Stimulated activated CD4-positive, alpha-beta T cell treated with anti-CD3 and anti-CD28 coated beads, Interleukin-1b, Interleukin-23, amount 100 ng/mL, for 4 hours (primary cell): ENCODE measurements around the gene IFNW1.
"Not testable (repeated sequence)": the region's sequence is repeated elsewhere in the genome, so short reads cannot be mapped to it uniquely, and the experiment has no call there.

Experiments
- DNase-seq, 2 donors: peaks; one replicate each; pipeline ENCODE4 v3.0.0-alpha.2; 2020; ENCODE audit warnings: low read depth in 2 of 2

The IFNW1 gene

GRCh38 chr9:21141427-21141882 lies at the start of gene IFNW1:
IFNW1 (minus strand) TSS chr9:21141832; CDS start chr9:21141570, 262 bp downstream.
- no peak for DNase-seq

- DNase-seq = not testable (repeated sequence)
Observed at GRCh38 chr9:21187487-21187886, 45.9 kb upstream of the IFNW1 start, which contains the start of gene IFNA4. IFNA4 (minus strand) TSS chr9:21187587; CDS start chr9:21187531, 56 bp downstream.

- peak in 1 of 2 donors; percentile 3 for DNase-seq
Observed at GRCh38 chr9:21182810-21183736, 41.4 kb upstream of the IFNW1 start.

GRCh38 chr9:21174671-21175070 lies 33.0 kb upstream of the IFNW1 start:
- no peak for DNase-seq

- no peak for DNase-seq
Observed at GRCh38 chr9:21172156-21172555, 30.5 kb upstream of the IFNW1 start.

GRCh38 chr9:21171351-21171750 lies 29.7 kb upstream of the IFNW1 start:
- no peak for DNase-seq

GRCh38 chr9:21166560-21166959 lies 24.9 kb upstream of the IFNW1 start, which contains the start of gene IFNA21:
IFNA21 (minus strand) TSS chr9:21166660; CDS start chr9:21166612, 48 bp downstream.
- not testable (repeated sequence) for DNase-seq

- no peak for DNase-seq
Observed at GRCh38 chr9:21165516-21165915, 23.9 kb upstream of the IFNW1 start.

GRCh38 chr9:21160178-21160577 lies 18.5 kb upstream of the IFNW1 start:
- no peak for DNase-seq

GRCh38 chr9:21155501-21155900 lies 13.9 kb upstream of the IFNW1 start:
- no peak for DNase-seq

- no peak for DNase-seq
Observed at GRCh38 chr9:21154018-21154608, 12.5 kb upstream of the IFNW1 start.

- DNase-seq = no peak
Observed at GRCh38 chr9:21153336-21154017, 11.8 kb upstream of the IFNW1 start.

GRCh38 chr9:21144603-21145002 lies 3.0 kb upstream of the IFNW1 start:
- DNase-seq = no peak

GRCh38 chr9:21137020-21137419 lies 4.6 kb downstream of the IFNW1 start:
- no peak for DNase-seq

- DNase-seq = no peak
Observed at GRCh38 chr9:21135736-21136135, 5.9 kb downstream of the IFNW1 start.

- DNase-seq = not testable (repeated sequence)
Observed at GRCh38 chr9:21128186-21128585, 13.4 kb downstream of the IFNW1 start.

- no peak for DNase-seq
Observed at GRCh38 chr9:21121595-21122251, 19.9 kb downstream of the IFNW1 start.

- no peak for DNase-seq
Observed at GRCh38 chr9:21121079-21121478, 20.6 kb downstream of the IFNW1 start.

GRCh38 chr9:21119093-21119770 lies 22.4 kb downstream of the IFNW1 start:
- DNase-seq = no peak

- DNase-seq = no peak
Observed at GRCh38 chr9:21114311-21114710, 27.3 kb downstream of the IFNW1 start.
